ENCODE measurements around the gene ZNF697. TPM values are rescaled to one million over a fixed set of nuclear protein-coding genes. Genes with fewer than 3 reads are reported as not detected.
"Not testable (repeated sequence)": the region's sequence is repeated elsewhere in the genome, so short reads cannot be mapped to it uniquely, and the experiment has no call there.

Gene ZNF697
- total RNA-seq (2014; rRNA removed): 2.2 and 2.3 TPM in 2 replicates
- polyA plus RNA-seq (2012): 1.2 TPM

DNA sequence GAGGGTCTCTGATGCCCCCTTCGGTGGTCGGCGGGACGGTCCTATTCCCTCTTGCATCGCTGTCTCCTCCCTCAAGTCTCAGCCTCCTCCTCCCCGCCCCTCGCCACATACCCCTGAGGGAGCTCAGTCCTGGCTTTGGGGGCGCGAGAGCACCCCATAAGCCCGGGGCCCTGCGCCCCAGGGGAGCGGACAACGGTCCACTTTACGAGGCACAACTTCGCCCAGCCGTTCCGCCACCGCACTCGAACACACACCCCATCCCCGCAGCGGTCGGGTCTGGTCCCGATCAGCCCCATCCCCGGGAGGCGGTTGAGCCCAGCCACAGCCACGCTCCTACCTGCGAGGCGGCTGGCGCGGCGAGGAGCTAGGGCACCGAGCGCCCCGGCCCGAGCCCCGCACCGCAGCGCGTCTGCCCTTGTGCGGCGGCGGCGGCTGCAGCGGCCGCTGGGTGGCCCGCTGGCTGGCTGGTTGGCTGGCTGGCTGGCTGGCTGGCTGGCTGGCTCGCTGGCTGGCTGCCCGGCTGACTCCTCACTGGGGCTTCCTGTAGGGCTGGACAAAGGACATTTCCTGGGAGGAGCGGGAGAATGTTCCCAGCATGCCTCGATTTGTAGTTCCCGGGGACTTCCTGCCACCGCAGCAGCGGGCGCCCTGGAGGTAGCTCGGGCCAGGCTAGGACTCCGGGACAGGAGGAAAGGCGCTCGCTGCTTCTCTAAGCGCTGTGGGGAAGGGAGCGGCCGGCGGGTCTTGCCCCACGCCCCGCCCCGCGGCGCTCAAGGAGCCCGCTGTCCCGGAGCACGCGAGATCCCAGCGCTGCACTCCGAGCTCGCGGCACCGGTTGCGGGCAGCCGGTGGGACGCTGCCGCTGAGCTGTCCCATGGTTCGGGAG is at the start of gene ZNF697:
ZNF697 (minus strand) TSS at position 533 of the 886 bp plus-strand sequence. CDS start 22,166 bp downstream, outside the sequence.
- peak; percentile 97 for DNase-seq (ENCODE audit: low read depth)

DNA sequence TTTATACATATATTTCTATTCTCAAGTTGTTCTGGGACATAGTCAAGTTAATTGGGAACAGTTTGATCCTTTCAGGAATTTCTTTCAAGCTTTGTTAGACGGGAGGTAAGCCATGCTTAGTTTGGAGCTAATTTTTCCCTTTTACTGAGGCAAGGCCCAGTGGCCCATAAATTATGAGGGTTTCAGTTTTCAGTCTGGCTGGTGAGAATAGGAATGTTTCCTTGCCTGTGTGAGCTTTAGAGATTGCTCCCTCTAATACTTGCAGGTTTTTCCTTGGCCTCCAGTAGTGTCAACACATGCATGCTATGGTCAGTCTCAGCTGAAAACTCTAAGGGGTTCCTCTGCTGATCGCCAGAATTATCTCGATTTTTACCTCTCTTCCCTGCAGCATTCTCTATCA is 49.5 kb upstream of the ZNF697 start:
- no peak for DNase-seq (ENCODE audit: low read depth)

- DNase-seq (ENCODE audit: low read depth): not testable (repeated sequence)
Measured at GRCh38 chr1:119696863-119697262, 48.8 kb upstream of the ZNF697 start.

DNA sequence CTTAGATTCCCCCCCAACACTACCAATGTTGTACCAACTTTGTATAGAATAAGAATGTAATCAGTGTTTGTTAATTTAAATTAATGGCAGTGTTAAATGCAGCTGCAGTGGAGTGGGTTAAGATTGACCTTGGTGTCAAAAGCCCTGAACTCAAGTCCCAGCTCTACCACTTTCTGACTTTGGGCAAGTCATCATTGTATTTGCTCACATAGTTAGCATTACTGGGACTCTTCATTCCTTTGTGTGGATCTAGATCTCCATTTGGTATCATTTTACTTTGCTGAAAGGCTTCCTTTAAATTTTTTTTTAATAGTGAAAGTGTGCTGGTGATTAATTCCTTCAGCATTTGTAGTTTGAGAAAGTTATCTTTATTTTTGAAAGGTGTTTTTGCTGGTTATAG is 41.4 kb upstream of the ZNF697 start:
- DNase-seq (ENCODE audit: low read depth): no peak

GRCh38 chr1:119688810-119689209 is 40.7 kb upstream of the ZNF697 start:
- DNase-seq (ENCODE audit: low read depth): no peak

DNA sequence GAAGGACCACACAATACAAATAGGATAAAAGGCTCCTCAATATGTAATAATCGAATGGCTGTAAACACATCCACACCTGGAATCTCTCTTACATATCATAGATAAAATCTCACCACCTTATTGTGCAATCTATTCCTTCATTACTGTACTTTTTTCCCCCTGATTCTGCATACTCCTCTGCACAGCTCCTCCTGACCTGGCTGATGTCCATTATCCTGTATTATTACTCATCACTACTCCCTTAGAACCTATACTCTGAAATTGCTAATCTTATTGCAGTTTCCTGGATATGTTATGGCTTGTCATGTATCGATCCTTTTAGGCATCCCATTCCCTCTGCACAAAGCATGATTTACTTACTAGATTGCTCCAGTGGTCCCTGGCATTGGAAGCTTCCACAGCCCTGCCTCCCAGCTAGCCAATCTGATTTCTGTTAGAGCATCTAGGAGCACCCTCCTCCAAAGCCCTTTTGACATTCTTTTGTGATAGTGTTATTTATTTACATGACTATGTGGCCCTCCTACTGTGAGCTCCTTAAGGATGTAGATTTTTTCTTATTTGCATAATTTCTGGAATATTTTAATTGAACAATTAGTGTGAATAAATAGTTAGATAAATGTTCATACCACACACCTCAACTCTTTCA is 39.5 kb upstream of the ZNF697 start:
- no peak for DNase-seq (ENCODE audit: low read depth)

DNA sequence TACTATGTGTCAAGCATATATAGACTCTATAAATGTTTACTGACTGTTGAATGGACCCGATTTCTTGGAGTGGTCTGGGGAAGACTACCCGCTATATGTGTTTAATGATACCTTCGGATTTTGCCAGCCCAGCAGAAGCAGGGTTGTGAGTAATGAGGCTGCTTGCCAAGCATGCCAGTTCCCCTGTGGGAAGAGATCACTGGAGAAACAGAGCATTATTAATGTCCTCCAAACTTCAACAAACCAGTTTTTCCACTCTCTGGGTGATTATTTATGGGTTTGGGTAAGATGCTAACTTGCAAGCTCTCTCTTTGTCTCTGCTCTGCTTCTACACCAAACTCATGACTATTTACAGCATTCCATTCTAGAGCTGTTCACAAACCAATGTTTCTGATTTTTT is 38.6 kb upstream of the ZNF697 start:
- DNase-seq (ENCODE audit: low read depth): no peak

GRCh38 chr1:119683893-119684292 is 35.8 kb upstream of the ZNF697 start:
- DNase-seq (ENCODE audit: low read depth): no peak

- DNase-seq (ENCODE audit: low read depth): no peak
Measured at GRCh38 chr1:119682141-119682540, 34.1 kb upstream of the ZNF697 start.

GRCh38 chr1:119681560-119681959 is 33.5 kb upstream of the ZNF697 start:
- no peak for DNase-seq (ENCODE audit: low read depth)

GRCh38 chr1:119680723-119681122 is 32.7 kb upstream of the ZNF697 start:
- no peak for DNase-seq (ENCODE audit: low read depth)

GRCh38 chr1:119680193-119680592 is 32.1 kb upstream of the ZNF697 start:
- no peak for DNase-seq (ENCODE audit: low read depth)

- no peak for DNase-seq (ENCODE audit: low read depth)
Measured at GRCh38 chr1:119679223-119679622, 31.2 kb upstream of the ZNF697 start.

DNA sequence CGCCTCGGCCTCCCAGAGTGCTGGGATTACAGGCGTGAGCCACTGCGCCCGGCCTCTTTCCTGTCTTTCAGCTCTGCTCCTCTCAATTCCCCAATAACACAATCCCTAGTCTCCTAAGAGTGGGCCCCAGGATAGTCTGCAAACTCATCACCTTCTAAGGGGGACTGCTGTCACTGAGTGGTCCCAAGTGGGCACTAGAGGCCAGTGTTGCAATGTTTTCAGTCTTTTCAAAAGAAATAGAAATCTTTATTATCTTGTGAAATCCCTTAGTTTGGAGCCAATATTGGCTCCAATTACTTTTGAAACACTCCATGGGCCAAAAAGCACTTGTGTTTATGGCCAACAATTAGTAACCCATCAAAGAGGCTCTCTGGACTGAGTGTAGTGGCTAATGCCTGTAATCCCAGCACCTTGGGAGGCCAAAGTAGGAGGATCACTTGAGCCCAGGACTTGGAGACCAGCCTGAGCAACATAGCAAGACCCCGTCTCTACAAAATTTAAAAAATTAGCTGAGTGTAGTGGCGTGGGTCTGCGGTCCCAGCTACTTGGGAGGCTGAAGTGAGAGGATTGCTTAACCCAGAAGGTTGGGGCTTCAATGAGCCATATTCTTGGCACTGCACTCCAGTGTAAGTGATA is 28.6 kb upstream of the ZNF697 start:
- no peak for DNase-seq (ENCODE audit: low read depth)

DNA sequence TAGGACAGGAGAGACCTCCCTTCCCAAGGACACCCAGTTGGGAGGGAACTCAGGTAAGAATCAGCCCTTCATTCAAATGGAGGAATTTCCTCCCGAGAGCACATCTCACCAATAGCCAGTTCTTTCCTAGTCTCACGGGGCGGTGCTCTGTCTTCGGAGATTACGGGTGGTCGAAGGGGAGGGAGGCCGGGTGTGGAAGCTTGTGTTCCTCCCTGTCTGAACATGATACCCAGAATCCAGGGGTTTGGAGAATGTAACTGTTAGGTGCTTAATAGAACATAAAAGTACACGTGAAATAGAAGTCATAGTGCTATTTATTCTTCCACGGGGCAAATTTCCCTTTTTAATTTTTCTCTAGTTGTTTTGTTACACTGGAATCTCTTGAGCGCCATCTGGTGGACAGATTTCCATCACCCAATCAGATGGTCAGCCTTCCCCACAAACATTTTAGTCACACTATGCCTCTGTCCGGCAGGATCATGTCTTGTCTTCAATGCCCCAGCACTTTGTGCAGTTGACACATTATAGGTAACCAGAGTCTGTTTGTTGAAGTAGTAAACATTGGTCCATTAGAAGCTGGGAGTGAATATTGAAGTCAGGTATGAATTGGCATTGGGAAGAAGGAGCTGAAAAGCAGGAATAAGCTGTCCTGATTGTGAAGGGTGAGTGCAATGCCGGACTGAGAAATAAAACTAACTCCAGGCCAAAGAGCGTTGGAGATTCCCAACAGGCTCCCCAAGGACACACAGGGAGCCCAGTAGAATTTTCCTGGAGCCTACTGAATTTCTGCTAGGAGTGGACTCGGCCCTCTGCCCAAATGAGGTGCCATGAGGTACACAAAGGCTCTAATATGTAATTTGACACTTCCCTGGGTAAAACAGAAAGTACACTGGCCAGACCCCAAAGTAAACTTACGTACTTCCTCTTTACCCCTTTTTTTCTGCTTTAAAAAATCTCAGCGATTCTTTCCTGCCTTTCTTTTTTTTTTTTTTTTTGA is 27.6 kb upstream of the ZNF697 start:
- peak; percentile 82 for DNase-seq (ENCODE audit: low read depth)

GRCh38 chr1:119674835-119675289 is 26.8 kb upstream of the ZNF697 start:
- peak; percentile 49 for DNase-seq (ENCODE audit: low read depth)

GRCh38 chr1:119674111-119674526 is 26.1 kb upstream of the ZNF697 start:
- DNase-seq (ENCODE audit: low read depth): peak; percentile 43

- DNase-seq (ENCODE audit: low read depth): peak; percentile 51
Measured at GRCh38 chr1:119673171-119673940, 25.3 kb upstream of the ZNF697 start.

DNA sequence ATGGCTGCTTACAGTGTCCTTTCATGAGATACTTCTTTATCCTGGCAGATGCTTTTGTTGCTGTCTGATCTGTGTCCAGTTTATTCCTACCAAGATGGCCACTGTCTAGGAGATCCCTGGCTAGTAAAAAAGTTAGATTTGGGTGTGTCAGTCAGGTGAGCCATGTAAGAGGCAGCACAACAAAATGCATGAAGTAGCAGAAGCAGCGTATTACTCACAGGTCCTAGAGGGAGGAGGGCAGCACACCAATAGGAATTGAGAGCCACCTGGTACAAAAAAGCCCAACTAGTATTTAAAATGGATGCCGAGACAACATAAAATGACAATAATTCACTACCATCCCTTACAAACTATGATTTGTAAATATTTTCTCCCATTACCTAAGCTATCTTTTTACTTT is 22.8 kb upstream of the ZNF697 start:
- no peak for DNase-seq (ENCODE audit: low read depth)

DNA sequence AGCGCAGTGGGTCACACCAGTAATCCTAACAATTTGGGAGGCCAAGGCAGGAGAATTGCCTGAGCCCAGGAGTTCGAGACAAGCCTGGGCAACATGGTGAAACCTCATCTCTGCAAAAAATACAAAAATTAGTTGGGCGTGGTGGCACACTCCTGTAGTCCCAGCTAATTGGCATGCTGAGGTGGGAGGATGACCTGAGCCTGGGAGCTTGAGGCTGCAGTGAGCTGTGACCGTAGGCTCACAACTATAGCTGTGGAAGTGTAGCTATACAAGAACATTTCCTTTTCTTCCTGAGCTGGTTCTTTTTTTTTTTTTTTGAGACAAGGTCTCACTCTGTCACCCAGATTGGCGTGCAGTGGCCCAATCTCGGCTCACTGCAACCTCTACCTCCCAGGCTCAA is 19.1 kb upstream of the ZNF697 start:
- DNase-seq (ENCODE audit: low read depth): no peak

Measured in LHCN-M2 (cell line).